WTC11 (cell line): ENCODE results near the gene PVALEF. TPM values are rescaled to one million over a fixed set of nuclear protein-coding genes. Genes with fewer than 3 reads are reported as not detected.

Source experiments
- ATAC-seq: fragments of 200-7000 bp; cut with Tn5 transposase; 2 replicates; pipeline ENCODE4 v1.10.0; 2021; ENCODE audit warnings: mild to moderate bottlenecking, moderate library complexity
- CTCF ChIA-PET: fragments of 300-600 bp; sonication (Branson Sonifier 250); formaldehyde crosslinking; loops from one replicate; lab custom pipeline; 2021; ENCODE audit warnings: antibody characterized with exemption; lab: Charles Lee
- POLR2A ChIA-PET: fragments of 350-600 bp; sonication (Branson Sonifier 250); formaldehyde crosslinking; loops from one replicate; lab custom pipeline; 2021; ENCODE audit warnings: antibody characterized with exemption; lab: Charles Lee
- DNase-seq: peaks from one replicate; pipeline ENCODE4 v3.0.0; 2021; ENCODE audit warnings: low spot score
- H3K27ac Mint-ChIP-seq: 2 replicates; pipeline ENCODE4 v1.8.0; 2021; ENCODE audit warnings: mixed read lengths
- H3K27me3 Mint-ChIP-seq: 2 replicates; pipeline ENCODE4 v1.8.0; 2021; ENCODE audit warnings: low read depth, mild to moderate bottlenecking, moderate library complexity, mixed read lengths
- H3K36me3 Mint-ChIP-seq: 2 replicates; pipeline ENCODE4 v1.8.0; 2021; ENCODE audit warnings: mixed read lengths
- H3K4me1 Mint-ChIP-seq: 2 replicates; pipeline ENCODE4 v1.8.0; 2022; ENCODE audit warnings: mixed read lengths
- H3K4me3 Mint-ChIP-seq: 2 replicates; pipeline ENCODE4 v1.8.0; 2021; ENCODE audit warnings: mild to moderate bottlenecking, moderate library complexity, mixed read lengths
- H3K9me3 Mint-ChIP-seq: 2 replicates; pipeline ENCODE4 v1.8.0; 2021; ENCODE audit warnings: mixed read lengths
- ATF1 ChIP-seq: sonication (generic); formaldehyde crosslinking; IDR thresholded peaks from 2 replicates; pipeline ENCODE4 v1.8.1; 2023; ENCODE audit warnings: mild to moderate bottlenecking, moderate library complexity, missing genetic modification reagents
- ELF4 ChIP-seq: sonication (generic); formaldehyde crosslinking; IDR thresholded peaks from 2 replicates; pipeline ENCODE4 v1.8.1; 2022; ENCODE audit warnings: low read depth, mild to moderate bottlenecking, moderate library complexity, missing genetic modification reagents
- ETV6 ChIP-seq: sonication (generic); formaldehyde crosslinking; IDR thresholded peaks from 2 replicates; pipeline ENCODE4 v1.8.1; 2022; ENCODE audit warnings: mild to moderate bottlenecking, missing genetic modification reagents
- FOXJ3 ChIP-seq: sonication (generic); formaldehyde crosslinking; IDR thresholded peaks from 2 replicates; pipeline ENCODE4 v1.9.0; 2021; ENCODE audit warnings: missing genetic modification reagents, mild to moderate bottlenecking, borderline replicate concordance
- GABPB1 ChIP-seq: sonication (generic); formaldehyde crosslinking; IDR thresholded peaks from 2 replicates; pipeline ENCODE4 v1.8.1; 2023; ENCODE audit warnings: mild to moderate bottlenecking, missing genetic modification reagents
- IRF2 ChIP-seq: sonication (generic); formaldehyde crosslinking; IDR thresholded peaks from 2 replicates; pipeline ENCODE4 v1.8.0; 2022; ENCODE audit warnings: low read depth, missing genetic modification reagents, borderline replicate concordance
- MXD4 ChIP-seq: fragments of 250-450 bp; sonication (Bioruptor Pico); IDR thresholded peaks from 2 replicates; pipeline ENCODE4 v1.8.0; 2021; ENCODE audit warnings: mild to moderate bottlenecking, moderate library complexity, borderline replicate concordance
- MYBL2 ChIP-seq: sonication (generic); formaldehyde crosslinking; IDR thresholded peaks from 2 replicates; pipeline ENCODE4 v1.8.1; 2023; ENCODE audit warnings: mild to moderate bottlenecking, moderate library complexity, missing genetic modification reagents
- NR2C2 ChIP-seq: sonication (generic); formaldehyde crosslinking; IDR thresholded peaks from 2 replicates; pipeline ENCODE4 v1.8.0; 2022; ENCODE audit warnings: mild to moderate bottlenecking, missing genetic modification reagents
- OVOL2 ChIP-seq: fragments of 250-450 bp; sonication (Bioruptor Pico); IDR thresholded peaks from 2 replicates; pipeline ENCODE4 v1.9.0; 2021; ENCODE audit warnings: mild to moderate bottlenecking, borderline replicate concordance
- TEAD4 ChIP-seq: sonication (generic); formaldehyde crosslinking; IDR thresholded peaks from 2 replicates; pipeline ENCODE4 v1.8.0; 2022; ENCODE audit warnings: mild to moderate bottlenecking, missing genetic modification reagents
- ZBTB21 ChIP-seq: sonication (generic); formaldehyde crosslinking; IDR thresholded peaks from 2 replicates; pipeline ENCODE4 v1.8.1; 2023; ENCODE audit warnings: mild to moderate bottlenecking, missing genetic modification reagents, borderline replicate concordance
- ZNF121 ChIP-seq: sonication (generic); formaldehyde crosslinking; IDR thresholded peaks from 2 replicates; pipeline ENCODE4 v1.8.0; 2023; ENCODE audit warnings: missing genetic modification reagents
- ZNF138 ChIP-seq: sonication (generic); formaldehyde crosslinking; conservative IDR thresholded peaks from 2 replicates; pipeline ENCODE4 v1.8.1; 2022; ENCODE audit warnings: mild to moderate bottlenecking, moderate library complexity, missing genetic modification reagents
- ZNF219 ChIP-seq: sonication (generic); formaldehyde crosslinking; IDR thresholded peaks from 2 replicates; pipeline ENCODE4 v1.8.0; 2023; ENCODE audit warnings: missing genetic modification reagents, mild to moderate bottlenecking, borderline replicate concordance
- ZNF232 ChIP-seq: sonication (generic); formaldehyde crosslinking; IDR thresholded peaks from 2 replicates; pipeline ENCODE4 v1.8.0; 2022; ENCODE audit warnings: mild to moderate bottlenecking, missing genetic modification reagents
- total RNA-seq: library from RNA; stranded (reverse); gene quantifications from 3 replicates; pipeline ENCODE4 v1.2.3, GENCODE V29; 2021
- TF ChIP-seq, protein P1 (sequence below): fragments of 250-450 bp; sonication (Bioruptor Pico); IDR thresholded peaks from 2 replicates; pipeline ENCODE4 v2.1.2; 2022; ENCODE audit warnings: mild to moderate bottlenecking, moderate library complexity
- TF ChIP-seq, protein P2 (sequence below): fragments of 250-450 bp; sonication (Bioruptor Pico); IDR thresholded peaks from 2 replicates; pipeline ENCODE4 v1.9.0; 2021; ENCODE audit warnings: mild to moderate bottlenecking
- TF ChIP-seq, protein P3 (sequence below): sonication (generic); formaldehyde crosslinking; IDR thresholded peaks from 2 replicates; pipeline ENCODE4 v1.8.1; 2023; ENCODE audit warnings: mild to moderate bottlenecking, missing genetic modification reagents, moderate library complexity
- TF ChIP-seq, protein P4 (sequence below): fragments of 250-450 bp; sonication (Bioruptor Pico); IDR thresholded peaks from 2 replicates; pipeline ENCODE4 v1.8.0; 2021; ENCODE audit warnings: mild to moderate bottlenecking
- TF ChIP-seq, protein P5 (sequence below): sonication (generic); formaldehyde crosslinking; IDR thresholded peaks from 2 replicates; pipeline ENCODE4 v1.8.0; 2022; ENCODE audit warnings: mild to moderate bottlenecking, missing genetic modification reagents
- TF ChIP-seq, protein P6 (sequence below): sonication (generic); formaldehyde crosslinking; IDR thresholded peaks from 2 replicates; pipeline ENCODE4 v1.8.1; 2022; ENCODE audit warnings: missing genetic modification reagents, borderline replicate concordance
- TF ChIP-seq, protein P7 (sequence below): fragments of 250-450 bp; sonication (Bioruptor Pico); IDR thresholded peaks from 2 replicates; pipeline ENCODE4 v1.9.0; 2021; ENCODE audit warnings: moderate library complexity, mild to moderate bottlenecking, inconsistent platforms, borderline replicate concordance
- TF ChIP-seq, protein P8 (sequence below): sonication (generic); formaldehyde crosslinking; IDR thresholded peaks from 2 replicates; pipeline ENCODE4 v1.8.0; 2022; ENCODE audit warnings: mild to moderate bottlenecking, missing genetic modification reagents

Gene PVALEF
- total RNA-seq, 1 experiment from 2014 or later = not detected

DNA sequence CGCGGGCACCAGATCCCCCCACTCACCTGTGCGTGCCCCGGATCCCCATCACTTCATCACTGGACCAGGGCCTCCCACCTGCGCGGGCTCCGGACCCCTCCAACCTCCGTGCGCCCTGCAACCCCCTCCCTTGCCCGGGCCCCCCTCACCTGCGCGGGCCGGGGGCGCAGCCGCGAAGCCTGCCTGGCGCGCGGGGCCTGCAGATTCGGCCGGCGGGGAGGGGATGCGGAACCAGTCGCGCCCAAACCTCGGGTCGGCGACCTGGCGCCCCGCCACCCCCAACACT, 57.3 kb downstream of the PVALEF start (continued):
- TF ChIP-seq MYBL2 (CRISPR knock-in tag) (0 out of 2 replicates have a peak, but pooled peaks have one; percentile 14), TEAD4 (CRISPR knock-in tag) (no peak), NR2C2 (CRISPR knock-in tag) (no peak)
- TF ChIP-seq, protein P1, sequence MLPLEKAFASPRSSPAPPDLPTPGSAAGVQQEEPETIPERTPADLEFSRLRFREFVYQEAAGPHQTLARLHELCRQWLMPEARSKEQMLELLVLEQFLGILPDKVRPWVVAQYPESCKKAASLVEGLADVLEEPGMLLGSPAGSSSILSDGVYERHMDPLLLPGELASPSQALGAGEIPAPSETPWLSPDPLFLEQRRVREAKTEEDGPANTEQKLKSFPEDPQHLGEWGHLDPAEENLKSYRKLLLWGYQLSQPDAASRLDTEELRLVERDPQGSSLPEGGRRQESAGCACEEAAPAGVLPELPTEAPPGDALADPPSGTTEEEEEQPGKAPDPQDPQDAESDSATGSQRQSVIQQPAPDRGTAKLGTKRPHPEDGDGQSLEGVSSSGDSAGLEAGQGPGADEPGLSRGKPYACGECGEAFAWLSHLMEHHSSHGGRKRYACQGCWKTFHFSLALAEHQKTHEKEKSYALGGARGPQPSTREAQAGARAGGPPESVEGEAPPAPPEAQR (CRISPR knock-in tag) = no peak
- TF ChIP-seq, protein P2, sequence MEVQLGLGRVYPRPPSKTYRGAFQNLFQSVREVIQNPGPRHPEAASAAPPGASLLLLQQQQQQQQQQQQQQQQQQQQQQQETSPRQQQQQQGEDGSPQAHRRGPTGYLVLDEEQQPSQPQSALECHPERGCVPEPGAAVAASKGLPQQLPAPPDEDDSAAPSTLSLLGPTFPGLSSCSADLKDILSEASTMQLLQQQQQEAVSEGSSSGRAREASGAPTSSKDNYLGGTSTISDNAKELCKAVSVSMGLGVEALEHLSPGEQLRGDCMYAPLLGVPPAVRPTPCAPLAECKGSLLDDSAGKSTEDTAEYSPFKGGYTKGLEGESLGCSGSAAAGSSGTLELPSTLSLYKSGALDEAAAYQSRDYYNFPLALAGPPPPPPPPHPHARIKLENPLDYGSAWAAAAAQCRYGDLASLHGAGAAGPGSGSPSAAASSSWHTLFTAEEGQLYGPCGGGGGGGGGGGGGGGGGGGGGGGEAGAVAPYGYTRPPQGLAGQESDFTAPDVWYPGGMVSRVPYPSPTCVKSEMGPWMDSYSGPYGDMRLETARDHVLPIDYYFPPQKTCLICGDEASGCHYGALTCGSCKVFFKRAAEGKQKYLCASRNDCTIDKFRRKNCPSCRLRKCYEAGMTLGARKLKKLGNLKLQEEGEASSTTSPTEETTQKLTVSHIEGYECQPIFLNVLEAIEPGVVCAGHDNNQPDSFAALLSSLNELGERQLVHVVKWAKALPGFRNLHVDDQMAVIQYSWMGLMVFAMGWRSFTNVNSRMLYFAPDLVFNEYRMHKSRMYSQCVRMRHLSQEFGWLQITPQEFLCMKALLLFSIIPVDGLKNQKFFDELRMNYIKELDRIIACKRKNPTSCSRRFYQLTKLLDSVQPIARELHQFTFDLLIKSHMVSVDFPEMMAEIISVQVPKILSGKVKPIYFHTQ = no peak
- TF ChIP-seq, protein P3, sequence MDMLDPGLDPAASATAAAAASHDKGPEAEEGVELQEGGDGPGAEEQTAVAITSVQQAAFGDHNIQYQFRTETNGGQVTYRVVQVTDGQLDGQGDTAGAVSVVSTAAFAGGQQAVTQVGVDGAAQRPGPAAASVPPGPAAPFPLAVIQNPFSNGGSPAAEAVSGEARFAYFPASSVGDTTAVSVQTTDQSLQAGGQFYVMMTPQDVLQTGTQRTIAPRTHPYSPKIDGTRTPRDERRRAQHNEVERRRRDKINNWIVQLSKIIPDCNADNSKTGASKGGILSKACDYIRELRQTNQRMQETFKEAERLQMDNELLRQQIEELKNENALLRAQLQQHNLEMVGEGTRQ (CRISPR knock-in tag) = no peak
- TF ChIP-seq, protein P4, sequence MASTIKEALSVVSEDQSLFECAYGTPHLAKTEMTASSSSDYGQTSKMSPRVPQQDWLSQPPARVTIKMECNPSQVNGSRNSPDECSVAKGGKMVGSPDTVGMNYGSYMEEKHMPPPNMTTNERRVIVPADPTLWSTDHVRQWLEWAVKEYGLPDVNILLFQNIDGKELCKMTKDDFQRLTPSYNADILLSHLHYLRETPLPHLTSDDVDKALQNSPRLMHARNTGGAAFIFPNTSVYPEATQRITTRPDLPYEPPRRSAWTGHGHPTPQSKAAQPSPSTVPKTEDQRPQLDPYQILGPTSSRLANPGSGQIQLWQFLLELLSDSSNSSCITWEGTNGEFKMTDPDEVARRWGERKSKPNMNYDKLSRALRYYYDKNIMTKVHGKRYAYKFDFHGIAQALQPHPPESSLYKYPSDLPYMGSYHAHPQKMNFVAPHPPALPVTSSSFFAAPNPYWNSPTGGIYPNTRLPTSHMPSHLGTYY = no peak

DNA sequence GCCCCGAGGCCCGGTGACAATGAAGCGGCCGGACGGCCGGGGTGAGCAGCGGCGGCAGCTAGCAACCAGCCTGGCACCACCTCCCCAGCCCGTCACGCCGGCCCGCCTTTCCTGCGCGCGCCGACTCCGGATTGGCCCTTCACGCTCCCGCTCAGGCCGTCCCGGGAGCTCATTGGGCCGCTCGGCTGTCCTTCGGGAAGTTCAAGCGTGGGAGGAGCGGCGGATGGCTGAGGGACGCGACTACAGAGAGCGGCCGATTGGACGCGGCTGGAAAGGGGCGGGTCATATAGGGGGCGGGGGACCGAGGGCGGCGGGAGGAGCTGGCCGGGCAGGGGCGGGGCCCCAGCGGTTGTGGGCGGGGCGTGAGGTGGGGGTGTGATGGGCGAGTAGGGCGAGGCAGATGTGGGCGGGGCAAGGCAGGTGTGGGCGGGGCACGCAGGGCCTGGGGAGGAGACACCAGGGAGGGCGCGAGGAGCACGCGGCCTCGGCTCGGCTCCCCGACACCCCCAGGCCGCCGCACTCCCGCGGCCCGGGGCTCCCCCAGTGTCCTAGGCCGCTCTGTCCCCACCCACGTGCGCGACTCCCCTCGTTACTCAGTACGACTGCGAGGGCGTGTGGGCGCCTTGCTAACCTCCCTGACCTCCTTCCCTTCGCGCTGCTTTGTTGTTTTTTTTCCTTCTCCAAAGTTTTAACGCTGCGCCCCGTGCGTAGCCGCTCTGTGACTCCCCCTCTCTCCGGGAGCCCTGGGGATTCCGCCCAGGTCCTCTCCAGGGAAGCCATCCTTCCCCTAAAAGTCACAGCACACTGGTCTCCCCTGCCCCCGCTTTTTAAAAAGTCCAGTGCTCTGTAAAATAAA, 57.8 kb downstream of the PVALEF start, which contains the start of gene CEP131:
CEP131 (minus strand) TSS at position 60 of the 856 bp plus-strand sequence. CDS start 2,909 bp downstream, outside the sequence.
- DNase-seq = peak; percentile 100
- Mint-ChIP-seq H3K27me3 (peaks cover 20% of the 10 kb centered on the region), H3K27ac (peak within 1 kb of the TSS; percentile 23; the same call in 1 of the 2 replicates), H3K9me3 (no peaks in the 10 kb centered on the region), H3K4me1 (peaks cover 17% of the 10 kb centered on the region), H3K36me3 (no peaks in the 10 kb centered on the region), H3K4me3 (peak within 1 kb of the TSS; percentile 76)
- ChIA-PET CTCF (interaction anchor here (0.6 to 1.8 kb wide), 19 partner anchors 12 to 345 kb away, joined by 3 to 18 read pairs (median 4); partner anchors contain the start of genes BAHCC1, NDUFAF8 and TEPSIN), POLR2A (interaction anchor here (0.5 to 1.2 kb wide), 3 partner anchors 16 to 446 kb away, joined by 3 to 9 read pairs (median 4); partner anchors contain the start of genes NDUFAF8 and TEPSIN)
- ATAC-seq = peak; percentile 96
- TF ChIP-seq, protein P1 (CRISPR knock-in tag) = no peak
- TF ChIP-seq IRF2 (CRISPR knock-in tag) = no peak
- TF ChIP-seq, protein P5, sequence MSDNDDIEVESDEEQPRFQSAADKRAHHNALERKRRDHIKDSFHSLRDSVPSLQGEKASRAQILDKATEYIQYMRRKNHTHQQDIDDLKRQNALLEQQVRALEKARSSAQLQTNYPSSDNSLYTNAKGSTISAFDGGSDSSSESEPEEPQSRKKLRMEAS (CRISPR knock-in tag) = peak; percentile 94
- no peak for TF ChIP-seq ELF4 (CRISPR knock-in tag)
- TF ChIP-seq ZNF121 (CRISPR knock-in tag) = no peak
- no peak for TF ChIP-seq MXD4 (CRISPR knock-in tag)
- TF ChIP-seq ZNF232 (CRISPR knock-in tag) = peak; percentile 82
- TF ChIP-seq ZBTB21 = no peak
- no peak for TF ChIP-seq FOXJ3 (CRISPR knock-in tag)
- TF ChIP-seq, protein P6, sequence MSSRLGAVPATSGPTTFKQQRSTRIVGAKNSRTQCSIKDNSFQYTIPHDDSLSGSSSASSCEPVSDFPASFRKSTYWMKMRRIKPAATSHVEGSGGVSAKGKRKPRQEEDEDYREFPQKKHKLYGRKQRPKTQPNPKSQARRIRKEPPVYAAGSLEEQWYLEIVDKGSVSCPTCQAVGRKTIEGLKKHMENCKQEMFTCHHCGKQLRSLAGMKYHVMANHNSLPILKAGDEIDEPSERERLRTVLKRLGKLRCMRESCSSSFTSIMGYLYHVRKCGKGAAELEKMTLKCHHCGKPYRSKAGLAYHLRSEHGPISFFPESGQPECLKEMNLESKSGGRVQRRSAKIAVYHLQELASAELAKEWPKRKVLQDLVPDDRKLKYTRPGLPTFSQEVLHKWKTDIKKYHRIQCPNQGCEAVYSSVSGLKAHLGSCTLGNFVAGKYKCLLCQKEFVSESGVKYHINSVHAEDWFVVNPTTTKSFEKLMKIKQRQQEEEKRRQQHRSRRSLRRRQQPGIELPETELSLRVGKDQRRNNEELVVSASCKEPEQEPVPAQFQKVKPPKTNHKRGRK (CRISPR knock-in tag) = no peak
- no peak for TF ChIP-seq OVOL2
- peak; percentile 60 for TF ChIP-seq GABPB1 (CRISPR knock-in tag)
- no peak for TF ChIP-seq ZNF219 (CRISPR knock-in tag)
- TF ChIP-seq, protein P7, sequence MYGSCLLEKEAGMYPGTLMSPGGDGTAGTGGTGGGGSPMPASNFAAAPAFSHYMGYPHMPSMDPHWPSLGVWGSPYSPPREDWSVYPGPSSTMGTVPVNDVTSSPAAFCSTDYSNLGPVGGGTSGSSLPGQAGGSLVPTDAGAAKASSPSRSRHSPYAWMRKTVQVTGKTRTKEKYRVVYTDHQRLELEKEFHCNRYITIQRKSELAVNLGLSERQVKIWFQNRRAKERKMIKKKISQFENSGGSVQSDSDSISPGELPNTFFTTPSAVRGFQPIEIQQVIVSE (CRISPR knock-in tag) = no peak
- TF ChIP-seq, protein P8, sequence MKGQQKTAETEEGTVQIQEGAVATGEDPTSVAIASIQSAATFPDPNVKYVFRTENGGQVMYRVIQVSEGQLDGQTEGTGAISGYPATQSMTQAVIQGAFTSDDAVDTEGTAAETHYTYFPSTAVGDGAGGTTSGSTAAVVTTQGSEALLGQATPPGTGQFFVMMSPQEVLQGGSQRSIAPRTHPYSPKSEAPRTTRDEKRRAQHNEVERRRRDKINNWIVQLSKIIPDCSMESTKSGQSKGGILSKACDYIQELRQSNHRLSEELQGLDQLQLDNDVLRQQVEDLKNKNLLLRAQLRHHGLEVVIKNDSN (CRISPR knock-in tag) = peak; percentile 43; the same call in 1 of the 2 replicates
- peak; percentile 15; the same call in 1 of the 2 replicates for TF ChIP-seq ETV6 (CRISPR knock-in tag)
- no peak for TF ChIP-seq ZNF138 (CRISPR knock-in tag)
- TF ChIP-seq ATF1 (CRISPR knock-in tag) = no peak
